D721Med (cell line): Measurements from ENCODE around the gene RASGRF1.
"Not testable (repeated sequence)": the region's sequence is repeated elsewhere in the genome, so short reads cannot be mapped to it uniquely, and the experiment has no call there.

Experiments
- DNase-seq: peaks from one replicate; pipeline ENCODE4 v3.0.0; 2011; ENCODE audit warnings: low spot score; ENCODE audit not compliant: insufficient read length
- FAIRE-seq: peaks from 2 replicates; lab custom pipeline; 2011; peaks lifted over from hg19 to GRCh38; lab: Jason Lieb, UNC
- TF ChIP-seq, protein P1 (sequence below): IDR thresholded peaks from 2 replicates; pipeline ENCODE4 v1.5.1; 2012; ENCODE audit warnings: mild to moderate bottlenecking, control low read depth; ENCODE audit not compliant: insufficient read depth; ENCODE audit errors: missing control alignments

Gene RASGRF1

DNA sequence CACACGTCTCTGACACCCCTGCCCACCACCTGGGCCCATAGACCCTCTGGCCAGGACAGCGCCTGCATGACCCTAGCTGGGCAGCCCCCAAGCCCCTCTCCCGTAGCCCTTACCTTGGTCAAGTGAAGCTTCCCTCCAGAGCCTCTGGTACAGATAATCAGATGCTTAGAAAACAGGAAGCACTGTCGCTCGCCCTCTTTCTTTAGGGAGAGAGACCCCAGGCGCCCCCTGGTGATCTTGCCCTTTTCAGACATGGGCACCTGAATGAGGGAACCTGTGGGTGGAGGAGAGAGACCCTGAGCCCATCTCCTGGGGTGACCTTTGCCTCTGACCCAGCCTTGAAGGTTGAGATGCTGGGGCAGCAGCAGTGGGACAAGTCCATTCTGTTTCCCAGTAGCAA lies 65.4 kb downstream of the RASGRF1 start:
- DNase-seq: no peak
- FAIRE-seq: no peak
- TF ChIP-seq, protein P1, sequence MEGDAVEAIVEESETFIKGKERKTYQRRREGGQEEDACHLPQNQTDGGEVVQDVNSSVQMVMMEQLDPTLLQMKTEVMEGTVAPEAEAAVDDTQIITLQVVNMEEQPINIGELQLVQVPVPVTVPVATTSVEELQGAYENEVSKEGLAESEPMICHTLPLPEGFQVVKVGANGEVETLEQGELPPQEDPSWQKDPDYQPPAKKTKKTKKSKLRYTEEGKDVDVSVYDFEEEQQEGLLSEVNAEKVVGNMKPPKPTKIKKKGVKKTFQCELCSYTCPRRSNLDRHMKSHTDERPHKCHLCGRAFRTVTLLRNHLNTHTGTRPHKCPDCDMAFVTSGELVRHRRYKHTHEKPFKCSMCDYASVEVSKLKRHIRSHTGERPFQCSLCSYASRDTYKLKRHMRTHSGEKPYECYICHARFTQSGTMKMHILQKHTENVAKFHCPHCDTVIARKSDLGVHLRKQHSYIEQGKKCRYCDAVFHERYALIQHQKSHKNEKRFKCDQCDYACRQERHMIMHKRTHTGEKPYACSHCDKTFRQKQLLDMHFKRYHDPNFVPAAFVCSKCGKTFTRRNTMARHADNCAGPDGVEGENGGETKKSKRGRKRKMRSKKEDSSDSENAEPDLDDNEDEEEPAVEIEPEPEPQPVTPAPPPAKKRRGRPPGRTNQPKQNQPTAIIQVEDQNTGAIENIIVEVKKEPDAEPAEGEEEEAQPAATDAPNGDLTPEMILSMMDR: peak; percentile 2

DNA sequence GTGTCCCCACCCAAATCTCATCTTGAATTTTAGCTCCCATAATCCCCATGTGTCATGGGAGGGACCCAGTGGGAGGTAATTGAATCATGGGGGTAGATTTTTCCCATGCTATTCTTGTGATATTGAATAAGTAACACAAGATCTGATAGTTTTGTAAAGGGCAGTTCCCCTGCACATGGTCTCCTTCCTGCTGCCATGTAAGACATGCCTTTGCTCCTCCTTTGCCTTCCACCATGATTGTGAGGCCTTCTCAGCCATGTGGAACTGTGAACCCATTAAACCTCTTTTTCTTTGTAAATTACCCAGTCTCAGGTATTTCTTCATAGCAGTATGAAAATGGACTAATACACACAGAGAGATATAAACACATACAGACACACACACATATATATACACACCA lies 66.1 kb downstream of the RASGRF1 start:
- FAIRE-seq, DNase-seq: not testable (repeated sequence)

DNA sequence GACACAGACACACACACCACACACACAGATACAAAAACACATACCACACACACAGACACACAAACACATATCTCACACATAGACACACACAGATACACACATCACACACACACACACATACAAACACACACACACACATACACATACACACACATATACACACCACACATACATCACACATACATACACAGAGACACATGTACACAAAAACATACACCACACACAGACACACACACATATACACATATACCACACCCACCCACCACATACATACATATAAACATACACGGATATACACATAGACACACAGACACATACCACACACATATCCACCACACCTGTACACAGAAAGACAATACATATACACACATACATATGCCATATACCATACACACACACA lies 66.7 kb downstream of the RASGRF1 start:
- FAIRE-seq (no peak), DNase-seq (no peak)
- TF ChIP-seq, protein P1: no peak

DNA sequence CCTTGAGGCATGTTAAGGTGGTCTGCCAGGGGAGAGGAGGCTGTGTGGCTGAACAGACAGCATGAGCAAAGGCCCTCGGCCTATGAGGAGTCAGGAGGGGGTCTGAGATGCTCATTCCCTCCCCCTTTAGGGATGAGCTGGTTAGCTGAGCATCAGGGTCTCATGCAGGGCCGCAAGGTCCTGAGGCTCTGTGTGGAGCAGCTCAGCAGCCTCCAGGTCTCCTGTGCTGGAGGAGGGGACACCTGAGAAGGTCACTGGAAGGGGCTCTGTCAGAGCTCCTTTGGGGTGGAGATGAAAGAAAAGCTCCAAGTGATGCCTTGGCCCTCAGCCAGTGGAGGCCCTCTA lies 67.1 kb downstream of the RASGRF1 start:
- DNase-seq: no peak
- no peak for FAIRE-seq
- TF ChIP-seq, protein P1: no peak

DNA sequence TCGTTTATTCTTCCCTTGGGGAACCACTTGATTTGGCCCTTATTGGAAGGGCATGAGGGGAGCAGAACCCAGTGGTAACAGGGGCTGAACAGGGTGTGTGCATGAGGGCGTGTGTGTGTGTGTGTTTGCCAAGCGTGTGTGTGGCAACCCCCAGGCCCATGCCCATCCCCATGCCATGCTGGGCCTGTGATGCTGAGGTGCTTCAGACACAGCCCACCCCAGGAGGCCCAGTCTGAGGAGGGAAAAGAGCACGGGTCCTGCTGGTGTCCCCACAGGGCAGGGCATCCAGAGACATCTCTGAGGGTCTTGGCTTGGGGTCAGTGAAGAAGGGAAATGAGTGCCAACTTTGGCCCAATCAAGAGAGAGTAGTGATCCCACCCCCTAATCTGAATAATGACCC lies 71.6 kb downstream of the RASGRF1 start:
- FAIRE-seq: no peak
- TF ChIP-seq, protein P1: no peak
- DNase-seq: no peak

DNA sequence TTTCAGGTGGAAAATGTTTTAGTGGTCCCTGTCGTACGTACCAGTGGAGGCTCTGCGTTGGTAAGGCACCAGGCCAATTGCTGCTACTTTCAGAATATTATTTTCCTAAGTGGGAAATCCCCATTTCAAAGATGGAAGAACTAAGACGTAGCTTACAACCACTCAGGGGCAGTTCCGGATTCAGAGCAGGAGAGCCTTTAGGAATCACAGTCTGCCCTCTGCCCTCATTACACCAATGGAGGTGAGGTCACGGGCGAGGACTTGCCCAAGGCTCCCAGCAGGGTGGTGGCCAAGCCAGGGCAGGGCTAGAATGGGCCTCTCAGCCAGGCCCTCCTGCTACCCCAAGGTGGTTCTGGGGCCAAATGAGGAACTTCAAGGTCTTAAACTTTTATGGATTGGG lies 72.6 kb downstream of the RASGRF1 start:
- TF ChIP-seq, protein P1: no peak
- no peak for FAIRE-seq
- no peak for DNase-seq

DNA sequence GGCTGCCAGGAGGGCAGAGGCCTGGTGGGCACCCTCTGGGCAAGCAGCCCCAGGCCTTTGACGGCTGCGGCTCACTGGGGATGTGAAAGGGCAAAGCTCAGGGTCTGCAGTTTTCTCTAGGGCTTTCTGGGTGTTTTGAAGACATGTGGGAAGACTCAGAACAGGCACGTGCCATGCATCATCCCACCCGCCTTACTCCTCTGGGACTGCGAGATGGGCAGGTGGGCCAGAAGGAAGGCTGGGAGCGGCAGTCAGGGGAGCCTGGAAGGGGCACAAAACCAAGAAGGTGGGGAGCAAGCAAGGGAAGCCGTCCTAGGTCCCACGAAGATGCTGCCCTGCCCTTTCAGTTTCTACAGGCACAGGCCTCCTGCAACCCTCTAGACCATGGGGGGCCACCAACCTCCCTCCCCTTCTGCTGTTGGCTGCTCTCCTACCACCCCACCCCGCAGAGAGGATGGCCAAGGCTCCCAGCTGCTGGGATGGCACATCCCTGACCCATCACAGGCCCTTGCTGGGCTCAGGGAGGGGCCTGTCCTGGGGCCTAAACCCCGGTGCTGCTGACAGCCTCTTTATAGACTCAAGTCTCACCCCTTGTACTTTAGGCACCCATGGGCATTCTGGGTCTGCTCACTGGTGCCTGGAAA lies 73.9 kb downstream of the RASGRF1 start:
- FAIRE-seq: no peak

More for the DNA sequence above, 73.9 kb downstream of the RASGRF1 start:
- DNase-seq: no peak
- TF ChIP-seq, protein P1: no peak
